ENCODE results near the gene SUMO4.

- TF ChIP-seq CTCF (IDR thresholded peaks at IDR 0.05; ENCODE audit: insufficient read depth, low read depth, low read length) (no peak), EZH2 (IDR thresholded peaks at IDR 0.05; ENCODE audit: insufficient read depth, low read length) (no peak)
These were observed 37.8 kb upstream of the SUMO4 start for GRCh38 chr6:149362289-149362688.

Data from astrocyte (in vitro differentiated cells and primary cell).